Dedifferentiated amniotic fluid mesenchymal stem cell (primary cell): ENCODE data around the gene ARHGAP33.
"Not testable (repeated sequence)": the region's sequence is repeated elsewhere in the genome, so short reads cannot be mapped to it uniquely, and the experiment has no call there.

Experiments
- DNase-seq: peaks from one replicate; pipeline ENCODE4 v3.0.0-alpha.2; 2016; ENCODE audit errors: extremely low spot score

ARHGAP33 gene

DNA sequence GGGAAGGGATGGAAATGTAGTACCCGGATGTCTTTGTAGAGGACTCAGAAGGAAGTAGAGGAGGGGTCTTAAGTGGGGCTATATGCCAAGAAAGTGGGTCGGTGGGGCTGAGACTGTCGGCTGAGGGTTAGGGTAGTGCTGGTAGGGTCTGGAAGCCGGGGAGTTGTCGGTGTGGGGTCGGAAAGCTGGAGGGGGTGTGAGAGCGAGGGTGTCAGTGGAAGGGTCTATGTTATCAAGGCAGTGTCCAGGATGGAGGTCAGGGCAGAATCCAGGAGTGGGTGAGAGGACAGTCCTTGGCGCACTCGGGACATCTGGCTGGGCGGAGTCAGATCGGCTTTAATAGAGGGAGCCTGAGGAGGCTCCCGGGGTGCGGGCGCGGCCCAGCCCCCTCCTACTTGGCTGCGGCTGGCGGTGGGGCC is 20.2 kb upstream of the ARHGAP33 start:
- no peak for DNase-seq

DNA sequence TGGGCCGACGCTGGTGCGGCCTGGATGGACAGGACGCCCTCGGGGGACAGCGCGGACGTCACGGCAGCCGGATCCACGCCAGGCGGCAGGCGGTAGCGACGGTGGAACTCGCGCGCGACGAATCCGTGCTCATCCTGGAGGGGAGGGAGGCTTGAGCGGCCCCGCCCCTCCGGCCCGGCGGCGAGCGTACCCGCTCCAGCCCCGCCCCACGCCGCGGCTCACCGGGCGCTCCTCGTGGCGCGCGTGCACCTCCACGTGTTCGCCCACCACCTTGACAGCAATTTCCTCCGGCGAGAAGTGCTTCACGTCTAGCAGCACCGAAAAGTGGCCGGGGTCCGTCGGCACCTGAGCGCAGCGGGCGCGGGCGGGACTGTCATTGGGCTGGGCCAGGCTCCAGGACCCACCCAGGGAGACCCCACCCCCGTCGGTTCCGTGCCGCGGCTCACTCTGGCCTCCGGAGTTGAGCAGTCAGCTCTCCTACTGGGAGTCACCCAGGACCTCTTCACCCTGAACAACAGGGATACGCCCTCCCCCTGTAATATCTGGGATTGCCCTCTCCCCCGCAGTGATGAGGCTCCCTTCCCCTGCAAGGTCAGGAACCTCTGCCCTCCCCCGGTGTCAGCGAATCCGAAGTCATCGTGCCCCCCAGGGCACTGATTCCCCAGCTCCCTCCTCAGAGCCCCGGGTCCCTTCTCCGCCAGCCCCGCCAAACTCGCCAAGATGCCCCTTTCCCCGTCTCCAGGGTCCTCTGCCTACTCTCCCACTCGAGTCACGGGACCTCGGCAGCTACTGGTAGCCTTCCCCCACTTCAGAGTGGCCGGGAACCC is 19.6 kb upstream of the ARHGAP33 start:
- no peak for DNase-seq

DNA sequence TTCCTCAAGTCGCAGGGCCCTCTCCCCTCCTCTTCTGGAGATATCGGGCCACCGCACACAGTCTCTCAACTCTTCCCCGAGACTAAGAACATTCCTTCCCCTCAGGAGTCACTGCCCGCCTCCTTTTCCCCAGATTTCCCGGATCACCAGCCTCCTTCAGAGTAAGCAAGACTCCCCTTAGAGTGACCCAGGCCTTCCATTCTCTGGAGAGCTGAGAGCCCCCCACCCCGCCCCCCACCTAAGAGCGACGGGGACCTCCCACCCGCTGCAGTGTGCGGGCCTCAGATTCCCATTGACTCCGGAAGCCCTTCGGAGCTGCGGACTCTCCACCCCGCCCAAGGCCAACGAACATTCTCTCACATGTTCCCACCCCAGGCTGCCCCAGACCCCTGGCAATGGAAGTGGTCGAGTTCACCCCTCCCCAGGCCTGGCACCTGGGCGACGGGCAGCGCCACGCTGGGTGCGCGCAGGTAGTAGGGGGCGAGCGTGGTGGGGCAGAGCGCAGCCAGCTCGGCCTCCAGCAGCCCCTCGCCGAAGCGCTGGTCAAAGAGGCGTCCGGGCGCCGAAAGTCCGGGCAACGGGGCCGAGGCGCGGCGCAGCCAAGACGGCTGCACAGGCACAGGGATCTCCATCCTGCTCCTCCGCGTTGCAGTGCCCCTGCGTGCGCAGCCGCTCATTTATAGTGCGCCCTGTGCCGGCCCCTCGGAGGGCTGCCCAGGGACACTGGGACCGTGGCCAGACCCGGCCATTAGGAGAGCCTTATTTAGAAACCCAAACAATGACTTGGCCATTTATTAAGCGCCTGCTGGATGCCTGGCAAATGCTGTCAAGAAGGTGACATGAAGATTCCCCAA is 18.8 kb upstream of the ARHGAP33 start, which contains the start of gene HSPB6:
Gene HSPB6 (minus strand): TSS at position 653 of the 854 bp plus-strand sequence. CDS start 21 bp downstream, at position 632.
- no peak for DNase-seq

DNA sequence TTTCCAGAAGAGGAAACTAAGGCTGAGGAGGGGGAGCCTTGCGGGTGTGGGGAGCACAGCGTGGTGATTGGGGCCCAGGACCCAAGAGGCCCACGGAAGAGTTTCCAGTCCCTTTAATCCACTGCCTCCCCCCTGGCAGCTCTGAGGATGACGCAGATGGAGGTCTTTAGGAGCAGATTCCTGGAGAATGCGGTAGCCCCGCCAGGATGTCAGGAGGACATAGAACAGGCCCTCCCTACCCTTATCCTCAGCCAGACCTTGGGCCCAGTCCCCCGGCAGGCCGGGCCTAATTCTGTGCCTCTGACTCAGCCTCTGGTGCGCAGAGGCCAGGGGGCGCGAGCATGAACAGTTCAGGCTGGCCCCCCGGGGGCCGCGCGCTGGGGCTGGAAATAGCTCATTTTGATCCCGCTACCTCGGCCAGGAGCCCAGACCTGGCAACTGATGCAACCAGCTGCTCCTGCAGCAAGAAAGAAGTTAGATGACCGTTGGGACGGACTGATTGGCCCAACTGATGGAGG is 18.1 kb upstream of the ARHGAP33 start:
- peak; percentile 85 for DNase-seq

DNA sequence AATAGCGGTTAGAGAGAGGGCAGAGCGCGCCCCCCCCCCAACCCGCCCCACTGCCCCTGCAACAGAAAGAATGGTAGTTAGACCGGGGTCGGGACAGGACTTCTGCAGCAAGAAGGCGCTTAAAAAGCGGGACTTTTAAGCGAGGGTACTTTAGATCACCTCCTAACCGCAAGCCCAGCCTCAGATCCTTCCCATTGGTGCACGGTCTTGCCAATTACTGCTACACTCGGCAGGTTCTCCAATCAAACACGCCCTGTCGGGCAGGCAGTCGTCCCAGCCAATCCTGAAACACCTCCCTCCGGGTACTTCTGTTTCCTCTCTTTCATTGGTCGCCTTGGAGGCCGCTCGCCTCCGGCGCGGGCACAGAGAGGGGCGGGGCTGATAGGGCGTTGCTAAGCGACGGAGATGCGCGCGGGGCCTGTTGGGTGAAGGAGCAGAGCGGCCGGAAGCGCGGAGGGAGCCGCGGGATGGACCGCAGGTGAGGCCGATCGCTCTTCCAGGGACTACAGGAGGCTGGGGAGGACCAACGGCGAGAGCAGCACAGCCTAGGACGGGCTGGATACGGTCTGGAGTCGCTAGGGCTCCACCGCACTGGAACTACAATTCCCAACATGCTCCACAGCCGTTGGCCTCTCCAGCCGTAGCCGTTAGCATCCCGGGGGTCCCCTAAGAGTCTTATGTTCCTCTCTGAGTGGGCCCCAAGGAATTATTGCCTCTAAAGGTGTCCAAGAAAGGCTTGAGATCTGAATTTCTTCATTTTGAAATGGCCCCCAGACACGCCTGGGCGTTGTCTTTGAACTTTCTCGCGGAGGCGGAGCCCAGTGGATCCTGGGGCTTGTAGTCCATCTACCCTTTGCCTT is 17.4 kb upstream of the ARHGAP33 start, which contains the start of gene PROSER3:
Gene PROSER3 (plus strand): TSS at position 428 of the 860 bp plus-strand sequence. CDS start 40 bp downstream, at position 468.
- DNase-seq = peak; percentile 100

DNA sequence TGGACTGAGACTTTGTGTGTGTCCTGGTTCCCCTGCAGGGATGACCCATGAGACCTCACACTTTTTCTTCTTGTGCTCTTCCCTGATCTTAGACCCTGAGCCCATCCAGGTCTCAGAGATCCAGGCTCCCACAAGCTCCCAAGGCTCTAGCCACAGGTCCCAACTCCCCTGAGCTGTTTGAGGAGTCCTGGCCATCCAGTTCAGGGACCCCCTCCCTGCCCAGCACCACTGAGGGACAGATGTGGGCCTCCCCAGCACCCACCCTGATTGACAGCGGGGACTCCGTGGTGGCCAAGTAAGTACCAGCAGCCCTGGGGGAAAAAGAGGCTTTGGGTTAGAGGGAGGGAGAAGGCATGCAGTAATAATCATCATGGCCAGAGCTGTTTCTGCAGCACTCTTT is 15.7 kb upstream of the ARHGAP33 start:
- DNase-seq = no peak

DNA sequence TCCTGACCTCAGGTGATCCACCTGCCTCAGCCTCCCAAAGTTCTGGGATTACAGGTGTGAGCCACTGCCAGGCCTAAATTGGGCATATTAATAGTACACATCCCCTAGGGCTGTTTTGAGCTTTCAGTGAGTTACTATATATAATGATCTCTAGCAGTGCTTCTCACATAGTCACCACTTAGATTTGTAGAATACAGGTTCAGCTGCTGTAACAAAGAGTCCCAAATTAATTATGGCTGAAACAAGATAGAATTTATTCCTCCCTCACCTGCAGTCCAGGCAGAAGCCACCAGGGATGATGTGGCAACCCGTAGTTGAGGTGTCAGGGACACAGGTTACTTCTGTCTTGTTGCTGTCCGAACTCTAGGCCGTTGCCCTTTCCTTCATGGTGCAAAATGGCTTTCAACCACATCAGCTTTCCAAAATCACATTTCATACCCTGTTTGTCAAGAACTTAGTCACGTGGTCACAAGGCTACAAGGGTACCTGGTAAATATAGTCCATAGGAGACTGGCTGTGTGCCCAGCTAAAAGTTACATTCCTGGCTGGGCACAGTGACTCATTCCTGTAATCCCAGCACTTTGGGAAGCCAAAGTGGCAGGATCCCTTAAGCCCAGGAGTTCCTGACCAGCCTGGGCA is 14.5 kb upstream of the ARHGAP33 start:
- DNase-seq = no peak

DNA sequence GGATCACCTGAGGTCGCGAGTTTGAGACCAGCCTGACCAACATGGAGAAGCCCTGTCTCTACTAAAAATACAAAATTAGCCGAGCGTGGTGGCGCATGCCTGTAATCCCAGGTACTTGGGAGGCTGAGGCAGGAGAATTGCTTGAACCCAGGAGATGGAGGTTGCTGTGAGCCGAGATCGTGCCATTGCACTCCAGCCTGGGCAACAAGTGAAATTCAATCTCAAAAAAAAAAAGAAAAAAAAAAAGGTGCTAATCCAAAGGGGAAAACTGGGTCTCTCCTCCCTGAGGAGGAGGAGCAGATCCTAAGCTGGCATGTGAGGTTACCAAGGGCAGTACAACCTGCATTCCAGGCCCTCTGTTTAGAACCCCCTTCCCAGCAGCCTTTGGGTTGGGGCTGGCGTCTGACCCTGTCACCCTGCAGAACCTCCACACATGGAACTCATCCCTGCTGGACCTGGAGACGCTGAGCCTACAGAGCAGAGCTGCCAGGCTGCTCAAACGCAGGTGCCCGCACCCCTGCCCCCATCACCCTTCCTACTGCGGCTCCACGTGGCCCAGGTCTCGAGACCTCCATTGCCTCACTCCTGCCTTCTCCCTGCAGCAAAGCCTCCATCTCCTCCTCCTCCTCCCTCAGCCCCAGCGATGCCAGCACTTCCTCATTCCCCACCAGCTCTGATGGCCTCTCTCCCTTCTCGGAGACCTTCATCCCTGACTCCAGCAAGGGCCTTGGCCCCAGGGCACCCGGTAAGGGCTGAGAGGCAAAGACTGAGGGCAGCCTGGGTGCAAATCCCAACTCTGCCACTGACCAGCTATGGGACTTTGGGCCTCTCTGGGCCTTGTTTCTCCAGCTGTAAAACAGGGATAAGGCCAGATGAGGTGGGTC is 10.7 kb upstream of the ARHGAP33 start:
- no peak for DNase-seq

DNA sequence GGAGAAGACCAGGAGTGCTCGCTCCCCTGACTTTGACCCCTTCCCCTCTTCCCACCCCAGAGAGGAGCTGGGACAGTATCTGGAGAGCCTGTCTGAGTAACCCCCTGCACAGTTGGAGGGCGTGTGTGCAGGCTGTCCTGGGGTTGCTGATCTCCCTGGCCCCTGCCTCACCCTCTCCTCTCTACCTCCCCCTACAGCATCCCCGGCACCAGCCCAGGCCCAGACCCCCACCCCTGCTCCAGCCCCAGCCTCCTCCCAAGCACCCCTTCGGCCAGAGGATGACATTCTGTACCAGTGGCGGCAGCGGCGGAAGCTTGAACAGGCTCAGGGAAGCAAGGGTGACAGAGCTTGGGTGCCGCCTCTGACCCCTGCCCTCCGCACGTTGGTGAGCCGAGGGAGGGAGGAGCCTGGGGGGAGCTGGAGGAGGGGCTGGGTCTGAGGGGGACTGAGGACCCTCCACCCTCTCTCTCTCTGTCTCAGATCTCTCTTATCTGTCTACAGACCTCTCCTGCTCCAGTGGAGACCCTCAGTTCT is 8.7 kb upstream of the ARHGAP33 start:
- DNase-seq = no peak

DNA sequence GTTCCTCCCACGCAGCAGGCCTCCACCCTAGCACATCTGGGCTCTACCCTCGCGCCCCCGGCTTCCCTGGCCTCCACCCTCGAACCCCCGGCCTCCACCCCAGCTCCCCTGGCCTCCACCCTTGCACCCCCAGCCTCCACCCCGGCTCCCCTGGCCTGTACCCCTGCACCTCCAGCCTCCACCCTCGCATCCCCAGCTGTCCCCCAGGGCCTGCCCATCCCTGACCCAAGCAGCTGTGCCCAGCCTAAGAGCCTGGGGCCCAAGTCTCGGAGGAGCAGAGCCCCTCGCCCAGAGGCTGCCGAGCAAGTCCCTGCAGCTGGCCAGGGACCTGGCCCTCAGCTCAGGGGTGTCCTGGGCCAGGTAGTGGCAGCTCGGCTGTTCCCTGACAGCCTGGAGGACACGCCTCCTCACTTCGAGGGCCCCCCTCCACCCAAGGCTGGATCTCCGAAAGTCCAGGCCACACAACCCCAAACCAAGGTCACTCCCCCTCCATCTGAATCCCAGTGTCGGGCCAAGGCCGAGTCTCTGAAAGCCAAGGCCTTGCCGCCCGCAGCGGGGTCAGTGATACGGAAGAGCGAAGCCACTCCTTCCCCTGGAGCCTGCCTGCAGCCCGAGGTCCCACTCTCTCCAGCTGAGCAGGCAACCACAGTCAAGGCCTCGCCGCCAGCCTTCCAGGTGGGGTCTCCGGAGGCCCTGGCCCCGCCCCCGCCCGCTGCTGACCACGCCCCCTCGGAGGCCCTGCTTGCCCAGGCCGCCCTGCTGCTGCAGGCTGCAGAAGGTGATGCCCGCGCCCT is 7.9 kb upstream of the ARHGAP33 start:
- no peak for DNase-seq

DNA sequence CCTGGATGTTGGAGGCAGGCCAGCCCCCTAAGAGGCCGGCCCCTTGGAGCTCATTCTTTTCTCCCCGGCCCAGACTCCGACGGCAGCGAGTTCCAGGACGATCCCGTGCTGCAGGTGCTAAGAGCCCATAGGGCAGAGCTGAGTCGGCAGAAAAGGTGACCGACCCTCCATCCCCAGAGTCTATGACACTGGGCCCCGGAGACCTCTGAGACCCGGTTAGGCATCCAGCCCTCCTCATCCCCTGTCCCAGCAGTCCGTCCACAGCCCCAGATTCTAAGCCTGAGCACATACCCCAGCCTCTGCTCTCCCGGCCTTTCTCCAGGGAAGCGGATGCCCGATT is 7.3 kb upstream of the ARHGAP33 start:
- DNase-seq = no peak

DNA sequence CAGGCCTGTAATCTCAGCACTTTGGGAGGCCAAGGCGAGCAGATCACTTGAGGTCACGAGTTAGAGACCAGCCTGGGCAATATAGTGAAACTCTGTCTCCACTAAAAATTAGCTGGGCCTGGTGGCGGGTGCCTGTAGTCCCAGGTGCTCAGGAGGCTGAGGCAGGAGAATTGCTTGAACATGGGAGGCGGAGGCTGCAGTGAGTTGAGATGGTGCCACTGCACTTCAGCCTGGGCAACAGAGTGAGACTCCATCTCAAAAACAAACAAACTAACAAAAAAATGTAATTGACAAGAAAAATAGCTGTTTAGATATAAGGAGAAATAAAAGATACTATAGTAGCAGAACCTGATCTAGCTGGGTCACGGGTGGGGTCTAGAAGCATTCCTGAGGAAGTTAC is 3.0 kb upstream of the ARHGAP33 start:
- not testable (repeated sequence) for DNase-seq

DNA sequence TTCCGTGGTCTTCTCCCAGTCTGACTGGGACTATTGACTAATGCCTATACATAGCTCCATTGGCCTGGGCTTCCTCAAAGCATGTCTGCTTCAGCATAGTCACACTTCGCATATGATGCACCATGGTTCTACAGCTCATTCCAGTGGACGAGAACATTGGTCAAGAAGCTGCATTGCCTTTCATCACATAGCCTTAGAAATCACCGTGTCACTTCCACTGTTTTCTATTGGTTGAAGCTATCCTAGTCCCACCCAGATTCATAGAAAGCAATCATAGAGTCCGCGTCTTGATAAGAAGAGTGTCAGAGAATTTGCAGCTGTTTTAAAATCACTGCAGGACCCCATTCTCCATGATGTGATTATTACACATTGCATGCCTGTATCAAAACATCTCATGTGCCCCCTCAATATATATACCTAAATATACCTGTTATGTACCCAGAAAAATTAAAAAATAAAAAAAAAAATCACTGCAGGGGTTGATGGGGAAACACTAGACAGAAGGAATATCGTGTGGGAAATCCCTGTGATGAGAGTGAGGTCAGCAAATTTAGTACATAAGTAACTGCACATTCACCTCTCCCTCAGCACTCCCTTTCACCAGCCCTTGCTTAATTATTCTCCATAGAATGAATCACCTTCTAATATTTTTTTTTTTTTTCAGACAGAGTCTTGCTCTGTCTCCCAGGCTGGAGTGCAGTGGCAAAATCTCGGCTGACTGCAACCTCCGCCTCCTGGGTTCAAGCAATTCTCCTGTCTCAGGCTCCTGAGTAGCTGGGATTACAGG is 2.2 kb upstream of the ARHGAP33 start:
- no peak for DNase-seq

DNA sequence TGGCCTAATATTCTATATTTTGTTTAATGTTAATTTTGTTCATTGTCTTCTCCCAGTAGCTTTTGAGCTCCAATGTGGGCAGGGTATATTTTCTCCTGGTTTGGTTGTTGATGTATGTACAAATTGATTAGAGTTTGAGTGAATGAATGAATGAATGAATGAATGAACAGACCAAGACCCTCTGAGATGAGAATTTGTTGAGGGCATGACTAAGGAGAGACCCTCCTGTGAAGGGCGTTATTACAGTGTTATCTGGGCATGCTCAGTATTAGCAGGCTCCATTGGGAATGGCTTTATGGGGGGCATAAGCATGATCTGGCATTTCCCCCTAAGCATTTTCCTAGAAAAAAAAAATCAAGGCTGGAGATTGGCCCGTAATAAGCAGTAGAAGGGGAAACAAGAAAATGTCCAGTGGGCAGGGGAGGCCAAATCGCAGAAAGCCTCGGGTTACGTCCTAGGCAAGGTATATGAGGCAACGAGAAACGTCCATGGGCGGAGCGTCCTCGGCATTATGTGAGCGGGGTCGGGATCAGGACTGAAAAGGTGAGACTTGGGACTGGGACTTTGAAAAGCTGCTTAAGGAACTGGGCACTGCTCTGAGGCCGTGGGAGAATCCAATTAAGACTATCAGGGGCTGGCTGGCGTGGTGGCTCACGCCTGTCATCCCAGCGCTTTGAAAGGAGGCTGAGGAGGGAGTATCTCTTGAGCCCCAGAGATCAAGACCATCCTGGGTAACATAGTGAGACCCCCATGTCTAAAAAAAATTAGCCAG is 904 bp upstream of the ARHGAP33 start:
- DNase-seq = no peak

DNA sequence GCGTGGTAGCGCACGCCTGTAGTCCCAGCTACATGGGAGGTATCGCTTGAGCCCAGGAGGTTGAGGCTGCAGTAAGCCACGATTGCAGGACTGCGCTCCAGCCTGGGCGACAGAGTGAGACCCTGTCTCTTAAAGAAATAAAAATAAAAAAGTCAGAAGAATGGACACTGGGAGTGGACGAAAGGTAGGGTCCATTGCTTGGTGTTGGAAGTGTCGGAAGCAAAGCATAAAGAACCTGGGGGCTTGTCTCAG is 392 bp upstream of the ARHGAP33 start:
- DNase-seq = no peak

DNA sequence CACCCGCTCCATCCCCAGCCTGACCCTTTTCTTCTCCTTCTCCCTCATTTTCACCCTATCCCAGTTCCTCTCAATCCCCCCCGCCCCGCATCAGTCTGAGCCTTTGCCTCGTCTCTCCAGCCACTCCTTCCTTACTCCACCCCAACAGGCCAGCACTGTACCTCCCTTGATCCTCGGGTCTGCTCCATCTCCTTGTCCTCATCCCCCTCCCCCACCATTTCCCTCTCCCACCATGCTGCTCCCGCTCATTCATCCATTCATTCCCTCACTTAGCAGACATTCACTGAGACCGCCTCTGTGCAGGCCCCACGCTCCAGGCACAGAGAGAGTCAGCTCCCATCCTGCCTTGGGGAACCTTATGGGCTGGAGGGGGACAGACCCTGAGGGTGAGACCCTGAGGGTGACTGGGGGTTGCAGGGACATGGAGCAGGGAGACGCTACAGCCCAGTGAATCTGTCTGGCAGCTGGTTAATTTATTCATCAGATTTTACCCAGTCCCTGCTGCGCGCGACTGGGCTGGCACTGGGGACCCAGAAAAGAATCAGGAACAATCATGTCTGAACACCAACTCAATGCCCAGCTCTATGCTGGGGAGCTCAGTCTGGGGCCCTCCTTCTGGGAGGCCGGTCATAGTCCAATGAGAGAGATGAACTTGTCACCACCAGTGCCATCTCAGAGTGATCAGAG is 881 bp downstream of the ARHGAP33 start:
- no peak for DNase-seq
